Right lobe of liver (tissue), 4 donors: ENCODE measurements around the gene CIRBP.

Source experiments
- POLR2A ChIP-seq: fragments of 450-650 bp; IDR thresholded peaks from one replicate; pipeline ENCODE4 v1.6.1; 2017; ENCODE audit warnings: antibody characterized with exemption, mild to moderate bottlenecking
- TF ChIP-seq, protein P1 (sequence below), 4 donors: fragments of 200-600 bp in 3 of 4; fragments of 450-650 bp in 1 of 4; IDR thresholded peaks; one replicate each; pipeline versions ENCODE4 v1.5.1 to v1.8.0; 2016 to 2022; ENCODE audit warnings: antibody characterized with exemption in 4 of 4, mild to moderate bottlenecking in 2 of 4
- donor health status: DM: no; HTN: no; CAD: no.
- donor health status: DM: no; HTN: no; CAD: no.
- donor health status: DM: no; HTN: yes; CAD: no.

- TF ChIP-seq, protein P1, sequence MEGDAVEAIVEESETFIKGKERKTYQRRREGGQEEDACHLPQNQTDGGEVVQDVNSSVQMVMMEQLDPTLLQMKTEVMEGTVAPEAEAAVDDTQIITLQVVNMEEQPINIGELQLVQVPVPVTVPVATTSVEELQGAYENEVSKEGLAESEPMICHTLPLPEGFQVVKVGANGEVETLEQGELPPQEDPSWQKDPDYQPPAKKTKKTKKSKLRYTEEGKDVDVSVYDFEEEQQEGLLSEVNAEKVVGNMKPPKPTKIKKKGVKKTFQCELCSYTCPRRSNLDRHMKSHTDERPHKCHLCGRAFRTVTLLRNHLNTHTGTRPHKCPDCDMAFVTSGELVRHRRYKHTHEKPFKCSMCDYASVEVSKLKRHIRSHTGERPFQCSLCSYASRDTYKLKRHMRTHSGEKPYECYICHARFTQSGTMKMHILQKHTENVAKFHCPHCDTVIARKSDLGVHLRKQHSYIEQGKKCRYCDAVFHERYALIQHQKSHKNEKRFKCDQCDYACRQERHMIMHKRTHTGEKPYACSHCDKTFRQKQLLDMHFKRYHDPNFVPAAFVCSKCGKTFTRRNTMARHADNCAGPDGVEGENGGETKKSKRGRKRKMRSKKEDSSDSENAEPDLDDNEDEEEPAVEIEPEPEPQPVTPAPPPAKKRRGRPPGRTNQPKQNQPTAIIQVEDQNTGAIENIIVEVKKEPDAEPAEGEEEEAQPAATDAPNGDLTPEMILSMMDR (IDR thresholded peaks at IDR 0.05) = no peak
- no peak for TF ChIP-seq POLR2A
These were observed 53.3 kb downstream of the CIRBP start for GRCh38 chr19:1322198-1322981.
